Astrocyte of the spinal cord (primary cell): Measurements from ENCODE around the gene ZNF692.

Experiments
- DNase-seq: peaks from one replicate; pipeline ENCODE4 v3.0.0; 2011; ENCODE audit warnings: low read depth, low spot score
- H3K4me3 ChIP-seq: 2 replicates; pipeline ENCODE4 v1.5.1; 2011; ENCODE audit warnings: low read depth, mild to moderate bottlenecking, low read length, moderate library complexity
- CTCF ChIP-seq: IDR thresholded peaks from 2 replicates; pipeline ENCODE4 v1.5.1; 2012; ENCODE audit warnings: low read depth, mild to moderate bottlenecking, low read length, inconsistent platforms
- in situ Hi-C: cut with HindIII; loops from 2 replicates; pipeline ENCODE4 v1.10.0; 2017; ENCODE audit warnings: low sequenced_read_pairs

The ZNF692 gene

GRCh38 chr1:248855580-248855979 is 3.3 kb downstream of the ZNF692 start:
- TF ChIP-seq CTCF: no peak
- in situ Hi-C loops: no loop called here
- DNase-seq: no peak
- no peak overlapping the region for H3K4me3 ChIP-seq

- in situ Hi-C loops: no loop called here
These were observed 5.1 kb downstream of the ZNF692 start for GRCh38 chr1:248853663-248854375.

GRCh38 chr1:248852481-248853405 is 6.1 kb downstream of the ZNF692 start:
- in situ Hi-C loops: no loop called here
- H3K4me3 ChIP-seq: no peak overlapping the region

More at GRCh38 chr1:248853663-248854375, 5.1 kb downstream of the ZNF692 start:
- no peak overlapping the region for H3K4me3 ChIP-seq
- DNase-seq: no peak
- no peak for TF ChIP-seq CTCF

GRCh38 chr1:248851390-248851789 is 7.5 kb downstream of the ZNF692 start:
- in situ Hi-C loops: no loop called here
- TF ChIP-seq CTCF: no peak
- H3K4me3 ChIP-seq: no peak overlapping the region
- DNase-seq: no peak

More at GRCh38 chr1:248852481-248853405, 6.1 kb downstream of the ZNF692 start:
- TF ChIP-seq CTCF: no peak
- DNase-seq: peak; percentile 36

GRCh38 chr1:248850536-248851251 is 8.2 kb downstream of the ZNF692 start:
- in situ Hi-C loops: no loop called here
- DNase-seq: no peak
- no peak for TF ChIP-seq CTCF
- no peak overlapping the region for H3K4me3 ChIP-seq

- TF ChIP-seq CTCF: no peak
- DNase-seq: no peak
- in situ Hi-C loops: no loop called here
- no peak overlapping the region for H3K4me3 ChIP-seq
These were observed 8.8 kb downstream of the ZNF692 start for GRCh38 chr1:248850124-248850523.
